Retinal pigment epithelial cell (primary cell): ENCODE data around the gene ACOX3.

Experiments
- DNase-seq: peaks from one replicate; pipeline ENCODE4 v3.0.0-alpha.2; 2010; ENCODE audit warnings: low read depth
- H3K4me3 ChIP-seq: 2 replicates; pipeline ENCODE4 v1.5.1; 2011; ENCODE audit warnings: mild to moderate bottlenecking, low read length, control low read depth, moderate library complexity
- TF ChIP-seq, protein P1 (sequence below): conservative IDR thresholded peaks from 2 replicates; pipeline ENCODE4 v1.5.1; 2011; ENCODE audit warnings: low read depth, low read length, control low read depth, inconsistent platforms

Gene ACOX3

DNA sequence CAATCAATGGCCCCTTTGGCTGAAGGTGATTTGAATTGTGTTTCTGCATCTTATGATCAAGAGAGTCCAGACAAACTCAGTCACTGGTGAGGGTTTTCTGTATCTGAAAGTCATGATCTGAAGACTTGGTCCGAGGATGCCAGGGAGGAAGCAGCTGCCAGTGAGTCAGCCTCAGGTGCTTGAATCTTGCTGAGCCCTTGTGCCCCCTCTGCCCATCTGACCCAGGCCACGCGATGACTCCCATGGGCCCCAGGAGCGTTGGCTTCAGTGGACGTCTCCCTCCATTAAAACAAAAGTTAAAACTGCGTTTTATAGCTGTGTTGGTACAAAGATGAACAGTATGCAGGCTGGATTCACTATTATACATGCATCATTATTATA lies 109.0 kb downstream of the ACOX3 start:
- TF ChIP-seq, protein P1, sequence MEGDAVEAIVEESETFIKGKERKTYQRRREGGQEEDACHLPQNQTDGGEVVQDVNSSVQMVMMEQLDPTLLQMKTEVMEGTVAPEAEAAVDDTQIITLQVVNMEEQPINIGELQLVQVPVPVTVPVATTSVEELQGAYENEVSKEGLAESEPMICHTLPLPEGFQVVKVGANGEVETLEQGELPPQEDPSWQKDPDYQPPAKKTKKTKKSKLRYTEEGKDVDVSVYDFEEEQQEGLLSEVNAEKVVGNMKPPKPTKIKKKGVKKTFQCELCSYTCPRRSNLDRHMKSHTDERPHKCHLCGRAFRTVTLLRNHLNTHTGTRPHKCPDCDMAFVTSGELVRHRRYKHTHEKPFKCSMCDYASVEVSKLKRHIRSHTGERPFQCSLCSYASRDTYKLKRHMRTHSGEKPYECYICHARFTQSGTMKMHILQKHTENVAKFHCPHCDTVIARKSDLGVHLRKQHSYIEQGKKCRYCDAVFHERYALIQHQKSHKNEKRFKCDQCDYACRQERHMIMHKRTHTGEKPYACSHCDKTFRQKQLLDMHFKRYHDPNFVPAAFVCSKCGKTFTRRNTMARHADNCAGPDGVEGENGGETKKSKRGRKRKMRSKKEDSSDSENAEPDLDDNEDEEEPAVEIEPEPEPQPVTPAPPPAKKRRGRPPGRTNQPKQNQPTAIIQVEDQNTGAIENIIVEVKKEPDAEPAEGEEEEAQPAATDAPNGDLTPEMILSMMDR = no peak
- DNase-seq = no peak
- H3K4me3 ChIP-seq = no peak overlapping the region

DNA sequence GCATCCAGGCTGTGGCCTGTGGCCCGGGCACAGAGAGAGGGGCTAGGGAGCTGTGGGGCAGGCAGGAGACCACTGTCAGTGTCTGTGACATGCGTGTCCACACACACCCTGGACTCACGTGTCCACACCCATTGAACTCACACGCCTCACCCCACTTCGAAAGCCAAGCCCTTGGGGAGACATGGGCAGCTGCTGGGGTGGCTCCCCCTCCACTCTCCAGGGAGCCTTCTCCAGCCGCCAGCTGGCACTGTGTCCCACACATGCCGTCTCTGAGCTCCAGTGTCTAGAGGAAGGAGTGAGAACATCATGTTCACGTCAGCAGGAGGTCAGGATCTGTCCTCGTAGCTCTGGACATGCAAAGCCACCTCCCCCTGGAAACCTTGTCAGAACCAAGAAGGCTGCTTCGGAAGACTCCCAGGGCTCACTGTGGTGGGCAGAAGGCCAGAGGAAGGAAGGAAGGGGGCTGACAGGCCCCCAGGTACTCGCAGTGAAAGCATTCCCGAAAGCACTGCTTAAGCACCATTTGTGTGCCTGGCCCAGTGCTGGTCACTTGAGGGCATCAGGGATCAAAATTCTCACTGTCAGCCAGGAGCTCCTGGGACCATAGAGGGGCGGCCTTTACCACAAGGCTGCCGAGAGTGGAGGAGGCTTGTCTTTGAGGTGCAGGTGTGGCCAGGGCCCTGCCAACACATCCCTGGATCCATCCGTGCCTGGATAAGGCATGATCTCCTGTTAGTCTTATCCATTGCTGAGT lies 109.5 kb downstream of the ACOX3 start:
- H3K4me3 ChIP-seq = no peak overlapping the region
- TF ChIP-seq, protein P1 = no peak
- no peak for DNase-seq

DNA sequence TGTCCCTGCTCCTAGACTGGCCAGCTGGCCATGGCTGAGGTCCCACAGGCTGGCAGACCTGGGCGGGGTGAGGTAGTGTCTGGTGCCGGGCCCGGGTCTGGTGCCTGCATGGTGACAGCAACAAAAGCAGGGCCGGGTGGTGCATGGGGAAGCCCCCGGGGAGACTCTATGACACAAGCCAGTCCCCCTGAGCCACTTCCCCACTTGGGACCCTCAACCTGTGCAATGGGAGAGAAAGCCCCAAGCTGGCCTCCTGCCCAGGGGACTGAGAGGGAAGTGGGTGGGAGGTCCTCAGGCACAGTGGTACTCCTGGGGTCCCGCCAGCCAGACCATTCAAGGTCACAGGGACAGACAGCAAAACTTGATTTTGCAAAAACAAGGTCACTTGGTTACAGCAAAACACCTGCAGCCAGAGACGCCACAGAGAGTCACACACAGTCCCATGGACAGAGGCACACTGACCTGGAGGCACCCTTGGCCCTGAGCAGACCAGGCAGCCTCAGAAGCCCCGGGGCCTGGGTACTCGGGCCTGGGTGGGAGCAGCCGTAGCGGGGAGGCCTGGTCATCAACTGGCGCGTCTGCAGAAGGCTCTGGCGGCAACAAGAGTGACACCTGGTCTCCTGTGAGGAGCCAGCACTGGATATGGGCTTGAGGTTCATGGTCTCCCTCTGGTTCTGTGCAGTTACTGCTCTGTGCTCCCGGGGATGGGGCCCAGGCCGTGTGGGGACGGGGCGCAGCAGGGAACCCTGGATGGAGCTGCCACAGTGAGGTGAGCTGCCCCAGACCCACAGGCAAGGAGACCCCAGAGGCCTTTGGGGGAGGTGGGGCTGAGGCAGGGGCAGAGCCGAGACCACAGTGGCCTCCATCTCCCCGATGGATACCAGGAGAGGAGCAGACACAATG lies 110.4 kb downstream of the ACOX3 start:
- no peak overlapping the region for H3K4me3 ChIP-seq
- TF ChIP-seq, protein P1 = no peak
- no peak for DNase-seq

DNA sequence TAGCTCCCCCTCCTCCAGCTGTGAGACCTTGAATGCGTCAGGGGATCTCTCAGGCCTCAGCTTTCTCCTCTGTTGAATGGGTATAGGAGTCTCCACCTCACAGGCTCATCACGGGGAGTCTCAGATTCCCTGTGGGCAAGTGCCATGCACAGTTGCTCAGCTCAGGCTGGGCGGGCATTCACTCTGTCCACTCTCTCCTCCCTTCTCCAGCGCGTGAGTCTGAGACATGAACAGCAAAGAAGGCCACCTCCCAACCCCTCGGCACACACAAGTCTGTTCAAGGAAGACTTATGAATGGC lies 111.0 kb downstream of the ACOX3 start:
- DNase-seq = no peak
- no peak overlapping the region for H3K4me3 ChIP-seq
- TF ChIP-seq, protein P1 = no peak

DNA sequence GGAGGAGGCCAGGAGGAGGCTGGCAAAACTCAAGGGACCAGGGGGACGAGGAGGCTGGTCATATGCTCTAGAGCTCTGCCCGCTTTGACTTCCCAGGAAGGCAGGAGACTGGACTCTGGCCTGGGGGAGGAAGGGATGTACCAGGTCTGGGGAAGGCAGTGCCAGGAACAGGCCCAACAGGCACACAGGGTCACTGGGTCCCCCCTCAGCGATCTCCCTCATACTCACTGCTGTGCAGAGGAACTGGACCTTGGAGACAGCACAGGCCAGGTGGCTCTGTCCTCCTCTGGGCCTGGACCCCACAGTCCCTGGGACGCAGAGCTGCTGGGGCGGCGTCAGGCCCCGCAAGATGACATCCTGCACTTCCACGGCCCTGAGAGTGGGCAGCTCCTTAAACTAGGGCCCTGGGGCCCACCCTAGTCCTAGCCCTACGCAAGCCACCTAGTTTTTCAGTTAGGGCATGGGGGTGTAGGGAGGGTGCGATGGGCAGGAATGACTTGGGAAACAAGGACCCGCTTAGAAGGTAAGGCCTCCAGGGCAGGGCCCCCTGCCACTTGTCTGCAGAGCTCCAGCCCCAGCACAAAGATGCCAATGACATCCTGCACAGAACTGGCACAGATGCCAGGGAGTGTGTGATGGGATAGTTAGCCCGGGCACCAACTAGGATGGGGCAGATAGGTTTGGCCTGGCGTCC lies 111.5 kb downstream of the ACOX3 start:
- H3K4me3 ChIP-seq = no peak overlapping the region
- no peak for DNase-seq
- TF ChIP-seq, protein P1 = no peak

DNA sequence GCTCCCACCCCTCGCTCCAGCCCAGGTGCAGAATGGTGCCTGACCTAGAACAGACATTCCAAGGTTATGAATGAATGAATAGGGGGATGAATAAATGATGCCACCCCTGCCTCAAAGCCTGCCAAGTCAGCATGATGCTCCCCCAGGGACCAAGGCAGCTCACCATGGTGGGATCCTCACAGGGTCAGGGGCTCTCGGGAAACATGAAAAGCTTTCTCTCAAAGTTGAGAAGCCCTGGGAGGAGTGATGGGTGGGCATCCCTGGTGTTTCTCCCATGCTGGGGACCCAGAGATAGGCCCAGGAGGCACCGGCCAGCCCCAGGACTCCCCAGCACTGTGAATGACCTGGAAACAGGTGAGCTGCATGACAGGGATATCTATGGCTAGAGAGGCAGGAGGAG lies 112.1 kb downstream of the ACOX3 start:
- TF ChIP-seq, protein P1 = no peak
- no peak overlapping the region for H3K4me3 ChIP-seq
- DNase-seq = no peak

DNA sequence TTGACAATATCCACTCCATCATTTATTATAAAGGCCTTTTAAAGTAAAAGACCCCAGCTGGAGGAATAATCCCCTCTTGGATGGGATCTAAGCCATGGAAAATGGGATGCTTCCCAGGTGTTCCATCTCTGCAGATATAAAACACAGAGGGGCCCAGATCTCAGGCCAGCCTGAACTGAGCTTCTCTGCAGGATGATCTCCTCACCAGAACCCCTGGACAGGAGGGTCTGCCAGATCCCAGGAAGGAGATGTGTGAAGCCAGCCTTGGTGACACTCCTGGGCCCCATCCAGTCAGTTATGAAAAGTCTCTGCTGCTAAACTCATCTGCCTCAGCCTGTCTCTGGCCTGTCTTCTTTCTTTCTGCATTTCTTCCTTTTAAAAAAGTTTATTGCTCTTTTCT lies 114.3 kb downstream of the ACOX3 start:
- no peak for DNase-seq
- TF ChIP-seq, protein P1 = no peak
- H3K4me3 ChIP-seq = no peak overlapping the region
